HFFc6 (cell line): ENCODE measurements around the gene KRTAP5-3. TPM values are rescaled to one million over a fixed set of nuclear protein-coding genes. Genes with fewer than 3 reads are reported as not detected.
A peak's percentile ranks its signal among the peaks of the same experiment; 100 is the strongest.

ENCODE experiments used
- DNase-seq: peaks from one replicate; pipeline ENCODE4 v3.0.0-alpha.2; 2018
- H3K27ac Mint-ChIP-seq: 2 replicates; pipeline ENCODE4 v1.8.0; 2020; ENCODE audit warnings: mild to moderate bottlenecking, mixed read lengths
- H3K27me3 Mint-ChIP-seq: 2 replicates; pipeline ENCODE4 v1.8.0; 2021; ENCODE audit warnings: mild to moderate bottlenecking, moderate library complexity, mixed read lengths; ENCODE audit not compliant: insufficient read depth
- H3K36me3 Mint-ChIP-seq: 2 replicates; pipeline ENCODE4 v1.8.0; 2021; ENCODE audit warnings: low read depth, mixed read lengths
- H3K4me1 Mint-ChIP-seq: 2 replicates; pipeline ENCODE4 v1.8.0; 2020; ENCODE audit warnings: low read depth, mixed read lengths
- H3K4me3 Mint-ChIP-seq: 2 replicates; pipeline ENCODE4 v1.8.0; 2020; ENCODE audit warnings: mild to moderate bottlenecking, moderate library complexity, mixed read lengths
- H3K9me3 Mint-ChIP-seq: 2 replicates; pipeline ENCODE4 v1.8.0; 2020; ENCODE audit warnings: mild to moderate bottlenecking, mixed read lengths
- total RNA-seq, 6 experiments: library from RNA; stranded (reverse); fragmentation: NEBNext Ultra II Directional; extraction: Animal tissue kit (Norgen Biotek cat#: 25700); gene quantifications; 2 replicates in 1 of 6; 3 replicates in 5 of 6; pipeline ENCODE4 v1.2.3, GENCODE V29; 2021
- TF ChIP-seq, protein P1 (sequence below): fragments of 200-600 bp; sonication (generic); IDR thresholded peaks from 2 replicates; pipeline ENCODE4 v1.5.0; 2021; ENCODE audit warnings: antibody characterized with exemption, mild to moderate bottlenecking

Gene KRTAP5-3
- total RNA-seq, 6 experiments from 2014 or later, result not detected

DNA sequence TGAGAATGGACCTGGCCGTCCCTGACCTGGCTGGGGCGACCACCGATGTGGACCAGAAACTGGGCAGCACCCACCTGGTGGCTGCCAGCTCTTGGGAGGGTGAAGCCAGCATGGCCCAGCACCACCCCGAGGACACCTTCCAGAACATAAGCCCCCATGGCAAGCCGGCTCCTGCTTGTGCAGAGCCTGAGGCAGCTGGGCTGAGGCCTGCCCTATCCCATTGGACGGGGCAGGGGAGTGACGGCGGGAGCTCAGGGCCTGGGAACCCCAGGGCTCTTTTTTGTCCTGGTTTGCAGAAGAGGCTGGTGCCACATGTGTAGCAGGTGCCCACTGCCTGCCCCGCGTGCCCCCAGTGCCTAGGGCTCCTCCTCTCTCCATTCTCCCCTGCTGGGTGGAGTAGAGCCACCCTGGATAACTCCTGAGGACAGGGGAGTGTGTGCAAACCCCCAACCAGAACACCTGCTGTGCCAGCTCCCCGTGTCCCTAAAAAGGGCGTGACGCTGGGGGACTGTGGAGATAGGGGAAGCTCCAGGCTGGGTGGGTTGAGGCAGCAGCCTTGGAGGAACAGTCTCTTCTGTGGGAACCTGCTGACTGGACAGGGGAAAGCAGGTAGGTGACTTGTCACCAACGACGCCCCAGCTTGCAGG is 48.1 kb downstream of the KRTAP5-3 start:
- Mint-ChIP-seq H3K4me1 (no peaks in the 10 kb centered on the region), H3K36me3 (no peaks in the 10 kb centered on the region), H3K4me3 (no peak overlapping the region), H3K9me3 (no peaks in the 10 kb centered on the region), H3K27ac (no peak overlapping the region), H3K27me3 (no peaks in the 10 kb centered on the region)
- TF ChIP-seq, protein P1, sequence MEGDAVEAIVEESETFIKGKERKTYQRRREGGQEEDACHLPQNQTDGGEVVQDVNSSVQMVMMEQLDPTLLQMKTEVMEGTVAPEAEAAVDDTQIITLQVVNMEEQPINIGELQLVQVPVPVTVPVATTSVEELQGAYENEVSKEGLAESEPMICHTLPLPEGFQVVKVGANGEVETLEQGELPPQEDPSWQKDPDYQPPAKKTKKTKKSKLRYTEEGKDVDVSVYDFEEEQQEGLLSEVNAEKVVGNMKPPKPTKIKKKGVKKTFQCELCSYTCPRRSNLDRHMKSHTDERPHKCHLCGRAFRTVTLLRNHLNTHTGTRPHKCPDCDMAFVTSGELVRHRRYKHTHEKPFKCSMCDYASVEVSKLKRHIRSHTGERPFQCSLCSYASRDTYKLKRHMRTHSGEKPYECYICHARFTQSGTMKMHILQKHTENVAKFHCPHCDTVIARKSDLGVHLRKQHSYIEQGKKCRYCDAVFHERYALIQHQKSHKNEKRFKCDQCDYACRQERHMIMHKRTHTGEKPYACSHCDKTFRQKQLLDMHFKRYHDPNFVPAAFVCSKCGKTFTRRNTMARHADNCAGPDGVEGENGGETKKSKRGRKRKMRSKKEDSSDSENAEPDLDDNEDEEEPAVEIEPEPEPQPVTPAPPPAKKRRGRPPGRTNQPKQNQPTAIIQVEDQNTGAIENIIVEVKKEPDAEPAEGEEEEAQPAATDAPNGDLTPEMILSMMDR, result no peak
- DNase-seq, result no peak

DNA sequence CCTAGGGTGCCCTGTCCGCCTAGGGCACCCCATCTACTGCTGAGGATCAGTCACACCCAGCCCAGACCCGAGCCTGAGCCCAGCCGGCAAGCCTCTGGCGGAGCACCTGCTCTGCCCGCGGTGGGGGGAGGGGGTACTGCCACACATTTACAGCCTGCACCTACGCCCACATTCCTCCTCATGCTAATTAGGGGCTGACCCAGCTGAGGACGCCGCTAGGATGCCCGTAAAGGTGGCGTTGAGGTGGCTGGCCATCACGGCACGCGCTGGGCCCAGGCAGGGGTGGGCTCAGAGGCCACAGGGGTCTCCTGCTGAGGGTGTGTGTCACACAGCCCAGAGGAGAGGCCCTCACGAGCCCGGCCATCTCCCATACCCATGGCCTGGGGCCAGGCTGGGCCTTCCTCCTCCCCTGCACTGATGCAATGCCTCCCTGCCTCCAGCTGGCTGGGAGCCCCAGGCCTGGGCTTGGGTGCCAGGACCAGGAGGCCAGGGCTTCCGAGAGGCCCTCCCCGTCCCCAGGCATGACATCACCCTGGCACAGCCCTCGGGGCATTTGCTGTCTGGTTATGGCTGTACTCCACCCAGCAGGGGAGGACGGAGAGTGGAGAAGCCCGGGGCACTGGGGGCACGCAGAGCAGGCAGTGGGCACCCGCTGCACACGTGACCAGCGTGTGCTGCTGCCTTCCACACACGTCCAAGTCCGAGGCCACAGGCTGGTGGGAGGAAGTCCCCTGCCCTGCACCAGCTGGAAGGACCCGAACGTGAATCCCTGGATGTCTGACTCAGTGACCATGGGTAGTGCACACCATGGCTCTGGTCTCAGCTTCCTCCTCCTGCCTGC is 48.9 kb downstream of the KRTAP5-3 start:
- Mint-ChIP-seq H3K36me3 (no peaks in the 10 kb centered on the region), H3K4me3 (no peak overlapping the region), H3K27ac (no peak overlapping the region; the same call in 1 of the 2 replicates), H3K27me3 (no peaks in the 10 kb centered on the region), H3K9me3 (no peaks in the 10 kb centered on the region), H3K4me1 (no peaks in the 10 kb centered on the region)
- DNase-seq, result peak; percentile 45
- TF ChIP-seq, protein P1, result no peak

DNA sequence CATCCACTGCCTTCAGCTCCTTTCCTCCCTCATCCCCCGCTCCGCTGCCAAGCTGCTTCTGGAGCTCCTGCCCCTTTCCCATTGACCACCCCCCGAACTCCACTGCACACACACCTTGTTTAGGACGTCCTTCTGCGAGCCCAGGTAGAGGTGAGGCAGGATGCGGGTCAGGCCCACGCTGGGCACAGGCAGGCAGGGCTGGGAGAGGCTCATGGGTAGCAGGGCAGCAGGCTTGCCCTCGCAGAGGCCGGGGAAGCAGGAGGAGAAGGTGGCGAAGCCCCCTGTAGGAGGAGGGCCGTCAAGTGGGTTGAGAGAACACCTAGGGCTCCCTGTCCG is 49.5 kb downstream of the KRTAP5-3 start:
- H3K27me3 Mint-ChIP-seq, result no peaks in the 10 kb centered on the region
- TF ChIP-seq, protein P1, result no peak
- no peaks in the 10 kb centered on the region for H3K4me1 Mint-ChIP-seq
- DNase-seq, result no peak
- no peaks in the 10 kb centered on the region for H3K9me3 Mint-ChIP-seq
- no peak overlapping the region for H3K4me3 Mint-ChIP-seq
- no peaks in the 10 kb centered on the region for H3K36me3 Mint-ChIP-seq
- no peak overlapping the region for H3K27ac Mint-ChIP-seq

DNA sequence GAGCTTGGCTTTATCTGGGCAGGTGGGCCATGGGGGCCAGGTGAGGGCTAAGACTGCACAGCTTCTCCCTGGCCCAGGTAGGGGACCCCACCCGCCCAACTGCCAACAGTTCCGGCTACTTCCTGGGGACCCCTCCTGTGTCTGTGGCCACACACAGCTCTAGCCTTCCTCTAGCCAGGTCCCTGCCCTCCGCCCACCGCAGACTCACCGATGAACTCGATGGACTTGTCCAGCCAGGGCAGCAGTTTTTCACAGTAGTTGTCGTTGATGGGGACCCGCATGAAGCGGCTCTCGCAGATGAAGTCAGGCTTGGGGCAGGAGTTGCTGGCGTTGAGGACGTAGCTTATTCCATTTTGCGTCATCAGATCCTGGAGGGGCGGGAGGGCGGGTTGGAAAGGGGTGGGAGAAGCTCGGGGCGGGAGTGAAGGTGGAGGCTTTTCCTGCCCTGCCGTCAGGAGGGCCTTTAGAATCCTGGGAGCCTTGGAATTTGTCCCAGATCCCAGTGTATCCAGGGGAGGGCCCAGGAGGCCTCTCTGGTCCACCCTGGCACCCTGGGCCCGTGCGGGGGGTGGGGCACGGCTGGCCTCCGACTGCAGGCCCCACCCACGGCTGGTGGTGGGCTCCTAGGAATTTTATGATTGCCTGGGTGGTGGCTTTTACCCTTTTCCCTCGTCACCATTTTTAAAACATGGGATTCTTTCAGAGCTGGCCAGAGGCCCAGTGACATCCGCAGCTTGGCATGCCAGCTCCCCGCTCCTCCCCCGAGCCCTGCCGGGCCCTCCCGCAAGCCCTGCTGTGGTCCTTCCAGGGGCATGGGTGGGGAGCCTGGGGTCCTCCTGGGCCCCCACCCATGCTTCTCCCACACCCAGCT is 50.1 kb downstream of the KRTAP5-3 start:
- Mint-ChIP-seq H3K4me3 (no peak overlapping the region), H3K27me3 (no peaks in the 10 kb centered on the region), H3K36me3 (no peaks in the 10 kb centered on the region), H3K27ac (no peak overlapping the region), H3K9me3 (no peaks in the 10 kb centered on the region), H3K4me1 (no peaks in the 10 kb centered on the region)
- DNase-seq, result peak; percentile 48
- TF ChIP-seq, protein P1, result no peak

Other genes with a start within 250 kb of the KRTAP5-3 start
- gene BRSK2, start 218.5 kb downstream of the KRTAP5-3 start, total RNA-seq, result under 1 TPM in 5 of 6 experiments, not detected in 1; 0.14 to 0.99 (median 0.47) TPM
- gene MOB2, start 121.7 kb downstream of the KRTAP5-3 start, total RNA-seq, result 10 to 100 TPM; 19.6 to 27.4 (median 21.4) TPM
- gene DUSP8, start 36.2 kb downstream of the KRTAP5-3 start, total RNA-seq, result 1 to 10 TPM in 3 of 6 experiments, under 1 TPM in 3; 0.38 to 1.6 (median 0.81) TPM
- gene KRTAP5-1, start 23.2 kb downstream of the KRTAP5-3 start, total RNA-seq, result not detected
- not detected for gene KRTAP5-2, start 10.2 kb downstream of the KRTAP5-3 start, total RNA-seq
- not detected for gene KRTAP5-4, start 13.7 kb upstream of the KRTAP5-3 start, total RNA-seq
- gene KRTAP5-5, start 21.3 kb upstream of the KRTAP5-3 start, total RNA-seq, result not detected
- not detected for gene KRTAP5-6, start 88.7 kb upstream of the KRTAP5-3 start, total RNA-seq
- under 1 TPM; 0.21 to 0.71 (median 0.45) TPM for gene IFITM10, start 142.1 kb upstream of the KRTAP5-3 start, total RNA-seq
- gene CTSD, start 155.5 kb upstream of the KRTAP5-3 start, total RNA-seq, result 100 to 1,000 TPM; 212 to 240 (median 229) TPM
- not detected for gene SYT8, start 226.5 kb upstream of the KRTAP5-3 start, total RNA-seq
- not detected for gene TNNI2, start 230.5 kb upstream of the KRTAP5-3 start, total RNA-seq
- 1 to 10 TPM in 1 of 6 experiments, under 1 TPM in 3, not detected in 2; 0.18 to 2.6 (median 0.27) TPM for gene LSP1, start 244.6 kb upstream of the KRTAP5-3 start, total RNA-seq